GM19324 (cell line): ENCODE data around the gene XYLT2.

Source experiments
- ATAC-seq: cut with Tn5 transposase; IDR thresholded peaks from one replicate; pipeline ENCODE4 v1.9.1; 2021; ENCODE audit warnings: mild to moderate bottlenecking, moderate library complexity; ENCODE audit not compliant: unreplicated experiment, low FRiP score

XYLT2 gene

DNA sequence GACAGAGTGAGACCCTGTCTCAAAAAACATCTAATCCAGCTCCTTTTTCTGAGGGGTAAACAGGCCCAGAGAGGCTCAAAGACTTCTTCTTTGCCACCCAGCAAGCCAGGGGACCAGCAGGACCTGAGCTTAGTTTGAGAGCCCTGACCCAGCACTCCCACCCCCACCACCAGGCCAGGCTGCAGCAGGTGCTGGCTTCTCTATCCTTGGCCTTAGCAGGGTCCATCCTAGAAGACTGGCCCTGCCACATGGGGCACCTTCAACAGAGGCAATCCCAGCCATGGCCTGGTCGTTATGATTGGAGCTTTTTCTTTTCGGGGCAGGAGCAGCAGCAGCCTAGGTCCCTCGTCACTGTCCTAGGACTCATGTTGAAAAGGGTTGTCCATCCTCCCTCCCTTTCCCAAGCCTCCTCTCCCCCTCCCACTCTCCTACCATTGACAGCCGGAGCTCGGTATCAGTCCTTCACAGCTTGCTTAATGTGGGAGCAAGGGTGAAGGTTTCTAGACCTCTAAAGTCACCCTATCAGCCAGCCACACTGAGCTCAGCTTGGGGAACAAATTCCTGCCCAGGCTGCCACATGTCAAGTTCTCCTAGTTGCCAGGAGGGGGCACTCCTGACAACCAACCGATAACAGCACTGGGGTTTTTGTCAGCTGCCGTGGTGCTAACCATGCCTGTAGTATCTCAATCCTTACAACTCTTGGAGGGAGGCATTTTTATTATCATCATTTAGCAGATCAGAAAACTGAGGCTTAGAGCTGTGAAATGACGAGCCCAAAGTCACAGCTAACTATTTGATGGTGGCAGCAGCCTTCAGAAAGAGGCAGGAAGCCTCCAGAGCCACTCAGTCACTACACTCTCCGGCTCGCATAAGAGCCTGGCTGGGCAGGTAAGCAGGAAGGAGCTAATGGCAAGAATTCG, 15.9 kb downstream of the XYLT2 start:
- ATAC-seq, result no peak

DNA sequence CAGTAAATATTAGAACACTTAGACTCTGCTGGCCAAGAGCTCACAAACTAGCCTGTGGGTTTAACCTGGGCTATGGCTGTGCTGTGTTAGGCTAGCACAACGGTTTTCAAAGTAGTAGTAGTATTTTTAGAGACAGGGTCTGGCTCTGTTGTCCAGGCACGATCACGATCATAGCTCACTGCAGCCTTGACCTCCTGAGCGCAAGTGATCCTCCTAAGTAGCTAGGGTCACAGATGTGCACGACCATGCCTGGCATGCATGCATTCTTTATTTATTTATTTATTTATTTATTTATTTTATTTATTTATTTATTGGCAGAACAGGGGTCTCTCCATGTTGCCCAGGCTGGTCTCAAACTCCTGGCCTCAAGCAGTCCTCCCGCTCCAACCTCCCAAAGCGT, 16.7 kb downstream of the XYLT2 start:
- no peak for ATAC-seq

DNA sequence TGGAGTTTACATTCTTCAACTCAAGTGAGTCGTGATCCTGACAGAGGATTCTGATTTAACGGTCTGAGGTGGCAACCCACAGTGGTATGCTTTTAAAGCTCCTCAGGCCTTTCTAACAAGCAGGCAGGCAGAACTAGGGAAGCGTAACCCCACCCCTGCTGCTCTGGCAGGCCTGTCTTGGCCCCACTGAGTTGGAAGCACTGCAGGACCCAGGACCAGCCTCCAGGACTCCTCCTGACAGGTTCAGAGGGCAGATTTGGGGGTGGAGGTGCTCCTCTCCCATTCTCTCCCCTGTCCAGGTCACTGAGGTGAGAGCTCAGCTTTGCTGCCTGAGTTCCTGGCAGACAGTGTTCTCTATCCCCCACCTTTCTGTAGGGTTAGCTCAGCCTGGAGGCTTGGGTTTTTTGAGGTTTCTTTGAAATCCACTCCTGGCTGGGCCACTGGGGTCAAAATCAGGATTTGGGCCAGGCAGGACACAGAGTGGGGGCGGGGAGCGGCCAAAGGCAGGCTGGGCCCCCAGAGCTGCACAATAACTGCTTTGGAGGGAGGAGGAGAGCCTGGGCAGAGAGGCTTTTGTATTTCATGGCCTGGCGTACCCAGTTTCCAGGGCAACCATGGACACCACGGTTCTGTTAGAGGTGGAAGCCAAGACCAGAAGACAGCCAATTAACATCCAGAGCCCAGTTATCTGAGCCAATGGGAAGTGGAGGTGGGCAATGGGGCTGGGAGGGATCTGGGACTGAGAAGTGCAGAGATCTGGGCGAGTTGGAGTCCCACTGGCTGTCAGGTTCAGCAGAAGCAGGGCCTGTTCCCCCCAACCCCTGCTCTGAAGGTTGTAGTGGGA, 17.5 kb downstream of the XYLT2 start:
- no peak for ATAC-seq

DNA sequence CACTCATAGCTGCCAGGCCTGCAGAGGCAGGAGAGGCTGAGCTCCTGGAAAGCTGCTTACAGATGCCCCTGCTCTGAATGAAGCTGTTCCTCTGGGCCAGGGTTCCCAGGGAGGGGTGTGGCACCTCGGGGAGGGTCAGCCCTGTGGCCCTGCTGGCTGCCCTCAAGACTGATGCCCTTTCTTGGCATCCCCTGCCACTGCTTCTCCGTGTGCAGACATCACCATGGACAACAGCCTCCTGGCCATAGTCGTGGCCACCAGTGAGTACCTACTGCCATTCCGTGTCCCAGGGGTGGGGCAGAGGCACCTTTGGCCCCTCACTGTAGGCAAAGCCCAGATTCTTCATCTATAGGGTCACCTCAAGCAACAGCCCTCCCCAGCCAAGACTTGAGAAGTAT, 18.1 kb downstream of the XYLT2 start:
- no peak for ATAC-seq

DNA sequence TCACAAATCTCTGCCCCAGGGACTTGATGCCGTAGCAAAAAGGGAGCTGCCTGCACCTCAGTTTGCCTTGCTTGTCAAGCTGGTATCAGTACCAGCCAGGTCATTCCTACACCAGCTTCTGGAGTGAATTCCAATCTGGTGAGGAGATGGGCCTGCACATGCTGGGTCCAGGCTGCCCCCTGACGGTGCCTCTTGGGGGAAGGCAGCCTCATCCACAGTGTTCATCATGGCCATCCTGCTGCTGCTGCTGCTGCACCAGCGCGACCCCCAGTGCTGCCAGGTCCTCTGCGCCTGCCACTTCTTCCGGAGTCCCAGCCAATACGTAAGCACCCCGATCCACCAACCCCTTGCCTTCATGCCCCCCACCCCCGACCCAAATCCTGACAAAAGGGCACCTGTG, 18.8 kb downstream of the XYLT2 start:
- ATAC-seq, result no peak

DNA sequence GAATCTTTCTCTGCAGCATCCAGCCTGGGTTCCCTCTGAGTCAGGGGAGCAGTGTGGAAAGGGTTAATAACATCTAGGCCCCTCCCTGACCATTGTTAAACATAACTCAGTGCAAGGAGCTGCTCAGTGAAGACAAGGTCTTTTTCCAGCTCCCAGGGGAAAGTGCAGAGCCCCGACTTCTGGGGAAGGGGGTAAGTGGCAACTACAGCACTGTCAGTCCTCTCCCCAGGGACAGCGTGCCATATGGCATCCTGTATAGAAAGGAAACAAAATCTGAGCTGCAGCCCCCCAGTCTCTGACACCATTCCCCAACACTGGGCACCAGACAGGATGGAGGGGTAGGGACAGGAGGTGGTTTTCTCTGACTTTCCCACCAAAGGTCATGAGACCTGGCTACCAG, 19.2 kb downstream of the XYLT2 start:
- ATAC-seq, result no peak

DNA sequence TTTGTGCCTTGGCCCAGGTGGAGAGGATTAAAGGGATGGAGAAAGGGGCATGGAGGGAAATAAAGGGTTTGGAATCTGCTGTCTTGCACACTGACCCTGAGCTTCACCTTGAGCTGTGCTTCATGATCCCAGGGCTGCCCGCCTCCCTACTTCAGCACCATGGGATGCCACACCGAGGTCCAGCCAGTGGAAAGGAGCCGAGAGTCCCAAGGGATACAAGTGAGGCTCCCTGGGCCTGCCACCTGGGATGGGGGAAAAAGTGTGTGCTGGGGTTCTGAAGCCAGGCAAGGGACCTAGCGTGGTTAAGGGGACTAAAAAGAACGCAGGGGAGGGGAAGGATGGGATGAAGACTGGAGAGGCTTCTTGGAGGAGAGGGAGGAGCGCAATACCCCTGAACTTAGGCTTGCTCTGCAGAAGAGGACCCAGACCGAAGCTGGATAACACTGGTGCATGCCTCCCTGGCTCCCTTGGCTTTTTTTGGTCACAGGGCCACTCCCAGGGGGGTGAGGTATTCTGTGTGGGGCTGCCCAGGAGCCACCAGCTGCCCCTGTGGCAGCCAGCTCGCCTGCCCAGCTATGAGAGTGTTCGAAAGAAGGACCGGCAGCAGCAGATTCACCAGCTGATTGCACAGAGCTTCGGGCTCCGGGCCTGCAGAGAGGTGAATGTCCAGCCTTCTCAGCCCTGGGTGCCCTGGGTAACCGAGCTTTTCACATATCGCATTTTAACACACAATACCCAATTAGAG, 19.9 kb downstream of the XYLT2 start:
- ATAC-seq, result no peak

DNA sequence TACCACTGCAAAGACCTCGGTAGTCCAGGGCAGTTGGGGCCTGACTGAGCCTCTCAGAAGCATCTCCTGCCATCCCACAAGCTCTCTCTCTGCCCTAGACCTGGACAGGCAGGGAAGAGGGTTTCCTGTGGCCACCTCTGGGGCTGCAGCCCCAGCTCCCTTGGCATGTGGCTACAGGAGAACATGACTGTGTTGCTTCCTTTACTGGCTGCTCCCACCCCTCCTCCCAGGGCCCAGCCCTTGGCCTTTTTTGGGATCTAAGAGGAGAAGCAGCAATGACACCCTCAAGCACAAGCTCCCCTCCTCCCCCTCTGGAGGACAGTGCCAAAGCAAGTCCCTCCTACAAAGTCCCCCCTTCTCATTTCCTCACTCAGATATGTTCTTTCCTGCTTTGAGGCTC, 21.5 kb downstream of the XYLT2 start:
- no peak for ATAC-seq

DNA sequence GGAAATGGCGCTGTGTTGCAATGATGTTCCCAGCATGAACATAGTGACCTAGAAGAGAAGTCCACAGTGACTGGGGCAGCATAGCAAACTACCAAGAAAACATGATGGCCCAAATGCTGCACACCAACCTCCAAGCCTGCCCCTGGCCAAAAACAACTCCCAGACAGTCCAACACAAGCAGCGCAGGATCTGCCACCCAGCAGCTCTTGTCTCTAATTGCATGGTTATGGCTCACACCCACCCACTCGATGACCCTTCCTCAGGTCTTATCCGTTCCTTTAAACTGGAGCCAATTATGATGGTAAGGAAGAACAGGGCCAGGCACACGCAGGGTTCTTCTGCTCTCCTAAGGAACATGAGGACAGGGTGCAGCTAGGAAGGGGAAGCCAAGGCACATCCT, 24.1 kb downstream of the XYLT2 start:
- no peak for ATAC-seq

DNA sequence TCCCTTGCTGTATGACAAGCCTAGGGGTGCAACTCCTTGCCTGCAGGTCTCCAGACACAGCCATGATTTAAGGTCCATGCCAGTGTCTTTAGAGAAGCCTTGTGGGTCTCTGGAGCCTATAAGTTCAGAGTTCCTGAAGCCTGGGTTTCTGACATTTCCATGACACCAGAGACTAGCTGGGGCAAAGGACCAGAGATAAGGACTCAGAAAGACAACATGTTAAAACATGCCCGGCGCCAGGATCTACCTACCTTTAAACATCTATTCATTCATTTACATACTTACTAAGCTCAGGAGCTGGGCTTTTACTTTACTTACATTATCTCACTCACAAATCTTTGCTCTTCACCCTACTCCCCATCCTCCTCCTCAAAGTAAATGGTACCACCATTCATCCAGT, 25.6 kb downstream of the XYLT2 start:
- no peak for ATAC-seq

DNA sequence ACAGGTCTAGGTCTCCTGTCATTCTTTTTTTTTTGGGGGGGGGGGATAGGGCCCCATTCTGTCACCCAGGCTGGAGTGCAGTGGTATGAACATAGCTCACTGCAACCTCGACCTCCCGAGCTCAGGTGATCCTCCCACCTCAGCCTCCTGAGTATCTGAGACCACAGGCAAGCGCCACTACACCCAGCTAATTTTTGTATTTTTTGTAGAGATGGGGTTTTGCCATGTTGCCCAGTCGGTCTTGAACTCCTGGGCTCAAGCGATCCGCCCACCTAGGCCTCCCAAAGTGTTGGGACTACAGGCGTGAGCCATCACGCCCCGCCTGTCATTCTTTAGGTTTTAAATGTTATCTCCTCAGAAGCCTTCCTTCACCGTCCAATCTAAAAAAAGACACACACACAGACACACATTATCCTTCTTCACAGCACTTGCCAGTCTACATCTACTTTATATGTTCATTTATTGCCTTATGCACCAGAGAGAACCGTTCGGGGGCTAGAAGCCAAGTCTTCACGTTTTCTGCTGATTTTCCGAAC, 26.4 kb downstream of the XYLT2 start:
- ATAC-seq, result no peak

DNA sequence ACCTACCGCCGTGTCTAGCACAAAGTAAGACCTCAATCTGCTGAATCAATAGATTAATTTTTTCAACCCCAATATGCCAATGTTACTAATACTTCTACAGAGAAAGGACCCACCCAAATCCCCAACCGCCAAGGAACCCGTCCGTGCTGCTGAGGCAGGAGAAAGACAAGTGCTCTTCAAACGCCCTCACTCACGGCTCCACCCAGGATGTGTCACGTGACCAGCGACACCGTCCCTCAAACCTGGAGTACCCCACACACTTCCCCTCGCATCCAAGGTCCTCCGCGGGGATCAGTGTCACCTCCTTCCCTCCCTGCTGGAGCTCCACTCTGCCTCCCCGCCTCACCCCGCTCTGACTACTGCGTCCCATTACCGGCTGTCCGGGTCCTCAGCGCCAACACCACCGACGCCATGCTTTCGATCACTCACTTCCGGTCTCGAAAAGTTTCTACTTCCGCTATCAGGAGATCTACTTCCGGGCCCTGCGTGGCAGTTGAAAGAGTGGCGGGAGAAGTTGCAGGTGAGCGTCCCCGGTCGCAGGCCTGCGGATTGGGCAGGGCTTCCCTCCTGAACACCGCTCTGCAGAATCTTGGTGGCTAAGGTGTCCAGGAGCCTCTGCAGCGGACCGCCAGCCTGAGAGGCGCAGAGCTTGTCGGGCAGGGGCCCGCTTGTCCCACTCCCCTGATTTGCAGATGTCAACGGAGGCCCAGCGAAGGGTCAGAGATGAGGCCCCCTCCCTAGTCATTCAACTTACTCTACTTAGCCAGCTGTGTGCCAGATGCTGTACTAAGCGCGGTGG, 27.0 kb downstream of the XYLT2 start, which contains the start of the genes EME1 and MRPL27:
Gene EME1 (plus strand): TSS at position 472 of the 799 bp plus-strand sequence. CDS start 1,980 bp downstream, outside the sequence.
Gene MRPL27 (minus strand): TSS at position 427 of the 799 bp plus-strand sequence. CDS start 14 bp downstream, at position 413.
- ATAC-seq, result peak; percentile 78

DNA sequence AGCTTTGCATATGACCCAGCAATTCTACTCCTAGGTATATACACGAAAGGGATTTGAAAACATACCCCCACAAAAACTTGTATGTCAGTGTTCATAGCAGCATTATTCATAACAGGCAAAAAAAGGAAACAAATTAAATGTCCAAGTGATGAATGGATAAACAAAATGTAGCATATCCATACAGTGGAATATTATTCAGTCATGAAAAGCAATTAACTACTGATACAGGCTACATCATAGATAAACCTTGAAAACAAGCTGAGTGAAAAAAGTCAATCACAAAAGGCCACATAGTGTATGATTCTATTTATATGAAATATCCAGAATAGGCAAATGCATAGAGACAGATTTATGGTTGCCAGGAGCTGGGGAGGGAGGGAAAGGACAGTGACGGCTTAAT, 27.8 kb downstream of the XYLT2 start:
- no peak for ATAC-seq

DNA sequence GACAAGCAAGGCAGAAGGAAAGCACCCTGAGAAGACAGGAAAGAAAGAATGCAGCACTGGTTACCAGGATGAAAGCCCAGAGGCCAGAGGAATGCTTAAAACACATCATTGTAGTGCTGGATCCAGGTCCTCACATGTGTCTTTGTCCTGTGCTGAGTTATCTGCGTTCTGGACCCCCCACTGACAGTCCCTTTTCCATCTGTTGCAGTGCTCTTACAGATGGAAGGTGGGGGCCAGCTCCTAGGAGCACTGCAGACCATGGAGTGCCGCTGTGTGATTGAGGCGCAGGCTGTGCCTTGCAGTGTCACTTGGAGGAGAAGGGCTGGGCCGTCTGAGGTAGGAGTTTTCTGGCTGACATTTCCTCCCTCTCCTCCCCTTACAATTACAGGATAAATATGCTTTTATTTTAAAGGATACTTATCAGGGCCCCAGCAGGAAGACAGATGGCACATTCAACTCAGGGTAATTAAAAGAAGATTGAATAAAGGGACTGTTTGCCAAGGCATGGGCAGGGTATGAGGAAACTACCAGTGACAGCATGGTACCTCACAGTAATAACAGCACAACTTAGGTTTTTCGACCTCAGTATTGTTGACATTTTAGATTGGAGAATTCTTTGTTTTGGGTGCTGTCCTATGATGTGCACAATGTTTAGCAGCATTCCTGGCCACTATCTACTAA, 30.1 kb downstream of the XYLT2 start:
- no peak for ATAC-seq

DNA sequence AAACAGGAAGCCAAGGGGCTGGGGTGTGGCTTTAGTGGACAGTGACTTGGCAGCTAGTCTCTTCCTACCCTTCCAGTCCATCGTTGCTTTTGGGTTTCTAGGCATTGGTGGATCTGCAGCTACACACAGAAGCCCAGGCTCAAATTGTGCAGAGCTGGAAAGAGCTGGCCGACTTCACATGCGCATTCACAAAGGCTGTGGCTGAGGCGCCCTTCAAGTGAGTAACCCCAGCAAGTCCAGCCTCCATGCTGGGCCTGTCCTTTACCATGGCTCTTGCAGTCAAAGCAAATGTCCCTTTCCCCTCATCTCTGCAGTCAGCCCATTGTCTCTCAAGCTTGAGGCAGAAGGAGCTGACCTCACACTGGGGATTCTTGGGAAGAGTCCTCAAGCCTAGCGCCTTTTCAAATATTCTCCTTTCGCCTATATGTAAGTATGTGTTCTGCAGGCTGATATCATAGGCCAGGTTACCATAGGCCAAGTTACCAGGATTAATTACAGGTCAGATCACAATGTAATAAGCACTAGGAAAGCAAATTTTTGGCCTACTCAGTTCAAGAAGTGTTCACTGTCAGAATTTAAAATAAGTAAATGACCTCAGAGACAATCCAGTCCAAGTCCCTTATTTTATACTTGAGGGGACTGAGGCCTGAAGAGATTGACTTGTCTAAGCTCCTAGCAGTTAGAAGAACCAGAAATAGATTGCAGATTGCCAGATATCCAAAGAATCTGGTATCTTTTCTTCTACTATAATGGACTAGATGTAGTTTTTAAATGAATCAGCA, 33.6 kb downstream of the XYLT2 start:
- no peak for ATAC-seq

DNA sequence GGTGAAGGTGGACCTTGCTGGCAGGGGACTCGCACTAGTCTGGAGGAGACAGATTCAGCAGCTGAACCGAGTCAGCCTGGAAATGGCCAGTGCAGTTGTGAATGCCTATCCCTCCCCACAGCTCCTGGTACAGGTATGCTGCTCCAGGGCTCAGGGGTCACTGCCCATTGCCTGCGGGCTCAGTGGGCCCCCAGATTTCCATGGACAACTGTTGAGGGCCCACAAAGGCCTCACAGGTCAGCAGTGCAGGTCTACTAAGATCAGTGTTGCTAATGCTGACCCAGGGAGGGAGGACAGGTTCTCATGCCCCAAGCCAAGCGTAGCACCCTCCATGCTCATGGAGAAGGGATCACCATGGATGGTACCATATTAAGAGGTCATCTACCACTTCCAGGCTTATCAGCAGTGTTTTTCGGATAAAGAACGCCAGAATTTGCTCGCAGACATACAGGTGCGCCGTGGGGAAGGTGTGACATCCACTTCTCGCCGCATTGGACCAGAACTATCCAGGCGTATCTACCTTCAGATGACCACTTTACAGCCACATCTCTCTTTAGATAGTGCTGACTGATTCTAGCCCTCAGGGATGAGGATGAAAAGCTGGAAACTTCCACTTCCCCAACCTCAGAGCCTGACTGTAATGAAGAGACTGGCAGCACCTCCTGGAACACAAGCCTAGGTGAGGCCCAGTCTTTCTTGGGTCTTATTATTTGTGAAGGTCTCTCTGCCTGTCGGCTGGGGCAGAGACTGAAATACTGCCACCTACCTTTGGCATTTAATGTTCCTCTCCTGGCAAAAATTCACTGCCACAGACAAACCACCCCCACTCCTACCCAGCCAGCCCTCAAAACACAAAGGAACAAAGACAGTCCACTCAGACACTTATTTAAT, 34.7 kb downstream of the XYLT2 start:
- ATAC-seq, result no peak

DNA sequence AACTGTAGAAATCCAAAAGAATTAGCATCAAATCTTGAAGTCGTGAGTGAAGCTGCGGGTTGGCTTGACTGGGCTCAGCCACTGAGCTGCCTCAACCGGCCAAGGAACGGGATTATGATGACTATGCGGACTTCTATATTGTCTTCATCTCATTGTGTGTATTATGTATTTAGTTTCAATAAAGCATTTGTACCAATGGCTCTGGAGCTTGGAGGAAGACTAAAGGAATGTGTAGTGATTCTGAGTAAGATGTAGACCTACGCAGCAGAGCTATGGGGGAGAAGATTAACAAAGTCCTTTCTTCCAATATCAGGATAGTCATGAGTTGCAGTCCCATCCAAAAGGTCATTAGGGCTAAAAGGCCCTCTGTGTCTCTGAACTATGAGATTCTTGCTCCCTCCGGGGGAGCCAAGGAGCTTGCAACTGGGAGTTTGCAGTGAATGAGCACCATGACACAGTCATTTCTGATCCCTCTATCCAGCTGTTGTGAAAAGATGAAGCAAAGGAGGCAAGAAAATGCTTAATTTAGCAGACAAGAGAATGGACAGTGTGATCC, 35.4 kb downstream of the XYLT2 start:
- ATAC-seq, result no peak
